Common myeloid progenitor, CD34-positive (primary cell): ENCODE measurements around the gene PLEKHM3.

Source experiments
- CTCF ChIA-PET: fragments of 350-600 bp; sonication (Branson Sonifier 250); formaldehyde crosslinking; loops from one replicate; lab custom pipeline; 2021; ENCODE audit warnings: antibody characterized with exemption; lab: Charles Lee
- POLR2A ChIA-PET: fragments of 350-600 bp; sonication (Branson Sonifier 250); formaldehyde crosslinking; loops from one replicate; lab custom pipeline; 2021; ENCODE audit warnings: antibody characterized with exemption; lab: Charles Lee
- DNase-seq, 3 donors: peaks; one replicate each; pipeline versions ENCODE4 v3.0.0 to v3.0.0-alpha.2; 2013
- H3K27ac ChIP-seq, 2 experiments: 1 replicate in 1 of 2; 2 replicates in 1 of 2; pipeline ENCODE4 v1.7.0; 2013; ENCODE audit warnings: inconsistent platforms in 2 of 2, low read length in 2 of 2, mild to moderate bottlenecking in 2 of 2, low read depth in 1 of 2, moderate library complexity in 1 of 2; ENCODE audit not compliant: severe bottlenecking in 2 of 2, insufficient read depth in 1 of 2, poor library complexity in 1 of 2
- H3K27me3 ChIP-seq, 5 experiments: replicated peaks in 2 of 5; 1 replicate in 3 of 5; 2 replicates in 2 of 5; pipeline versions ENCODE4 v1.6.1 to v1.7.0; 2013; ENCODE audit warnings: low read length in 4 of 5, mild to moderate bottlenecking in 2 of 5, moderate library complexity in 2 of 5, inconsistent platforms in 1 of 5; ENCODE audit not compliant: insufficient read depth in 5 of 5, control insufficient read depth in 4 of 5
- H3K36me3 ChIP-seq, 4 experiments: 1 replicate in 2 of 4; 2 replicates in 2 of 4; pipeline versions ENCODE4 v1.6.1 to v1.7.0; 2013; ENCODE audit warnings: low read length in 3 of 4, control low read depth in 1 of 4, mild to moderate bottlenecking in 1 of 4; ENCODE audit not compliant: control insufficient read depth in 4 of 4, insufficient read depth in 4 of 4
- H3K4me1 ChIP-seq, 4 experiments: 1 replicate in 3 of 4; 2 replicates in 1 of 4; pipeline versions ENCODE4 v1.6.1 to v1.7.1; 2013; ENCODE audit warnings: low read length in 3 of 4, mild to moderate bottlenecking in 3 of 4, control low read depth in 1 of 4, inconsistent platforms in 1 of 4, moderate library complexity in 1 of 4; ENCODE audit not compliant: control insufficient read depth in 4 of 4, insufficient read depth in 4 of 4; ENCODE audit errors: control extremely low read depth in 1 of 4
- H3K4me3 ChIP-seq, 7 experiments: 1 replicate in 4 of 7; 2 replicates in 3 of 7; pipeline versions ENCODE4 v1.5.1 to v1.7.0; 2013; ENCODE audit warnings: mild to moderate bottlenecking in 7 of 7, low read length in 6 of 7, moderate library complexity in 6 of 7, inconsistent platforms in 2 of 7, low read depth in 2 of 7, control low read depth in 1 of 7; ENCODE audit not compliant: insufficient read depth in 4 of 7, control insufficient read depth in 1 of 7; ENCODE audit errors: extremely low read depth in 1 of 7
- H3K9me3 ChIP-seq, 5 experiments: 1 replicate in 4 of 5; 2 replicates in 1 of 5; pipeline versions ENCODE4 v1.6.1 to v1.7.1; 2013; ENCODE audit warnings: low read length in 4 of 5, mild to moderate bottlenecking in 2 of 5, inconsistent platforms in 1 of 5, low read depth in 1 of 5, moderate library complexity in 1 of 5; ENCODE audit not compliant: control insufficient read depth in 4 of 5, insufficient read depth in 2 of 5; ENCODE audit errors: control extremely low read depth in 1 of 5
- WGBS: methylation state at CpG from one replicate; pipeline ENCODE4 v1.1.5; 2013; ENCODE audit not compliant: insufficient coverage; 5-methylcytosine and 5-hydroxymethylcytosine counted together

The PLEKHM3 gene

GRCh38 chr2:207896525-207897285 is 128.6 kb downstream of the PLEKHM3 start:
- Histone ChIP-seq H3K27ac (no peak overlapping the region), H3K36me3 (peaks cover 3 to 10% (median 6%) of the 10 kb centered on the region in 4 experiments), H3K4me3 (no peak overlapping the region), H3K27me3 (no peaks in the 10 kb centered on the region), H3K9me3 (no peaks in the 10 kb centered on the region), H3K4me1 (no peaks in the 10 kb centered on the region)
- WGBS: 98% methylated on average over 5 of the region's 6 CpGs
- no peak for DNase-seq
- CTCF ChIA-PET: interaction anchor here (1.2 to 1.8 kb wide), 2 partner anchors 12 to 14 kb away, joined by 3 to 4 read pairs; no protein-coding TSS in a partner anchor
- POLR2A ChIA-PET: no interaction called here

- no peak overlapping the region for H3K27ac ChIP-seq
- WGBS: 90% methylated on average over 3 of the region's 5 CpGs
- CTCF ChIA-PET: interaction anchor here (0.6 to 1.3 kb wide), 2 partner anchors 79 to 1394 kb away, joined by 3 to 4 read pairs; no protein-coding TSS in a partner anchor
Observed at GRCh38 chr2:207895274-207895860, 130.0 kb downstream of the PLEKHM3 start.

GRCh38 chr2:207892716-207893402 is 132.5 kb downstream of the PLEKHM3 start:
- ChIA-PET POLR2A (interaction anchor here (0.5 kb wide), 1 partner anchor 123 kb away, joined by 3 read pairs; no protein-coding TSS in a partner anchor), CTCF (interaction anchor here (1.2 to 1.4 kb wide), 3 partner anchors 9 to 15 kb away, joined by 3 to 4 read pairs (median 3); no protein-coding TSS in a partner anchor)
- no peak for DNase-seq
- no peaks in the 10 kb centered on the region for H3K4me1 ChIP-seq
- H3K9me3 ChIP-seq: no peaks in the 10 kb centered on the region
- no peak overlapping the region for H3K27ac ChIP-seq
- no peaks in the 10 kb centered on the region for H3K36me3 ChIP-seq
- H3K4me3 ChIP-seq: no peak overlapping the region
- WGBS: 100% methylated on average over 5 of the region's 7 CpGs
- H3K27me3 ChIP-seq: no peaks in the 10 kb centered on the region

More at GRCh38 chr2:207895274-207895860, 130.0 kb downstream of the PLEKHM3 start:
- POLR2A ChIA-PET: no interaction called here
- Histone ChIP-seq H3K9me3 (no peaks in the 10 kb centered on the region), H3K4me1 (no peaks in the 10 kb centered on the region), H3K27me3 (no peaks in the 10 kb centered on the region), H3K36me3 (peaks cover 0 to 6% (median 4%) of the 10 kb centered on the region in 4 experiments), H3K4me3 (no peak overlapping the region)
- DNase-seq: no peak

- no peaks in the 10 kb centered on the region for H3K9me3 ChIP-seq
- no peak overlapping the region for H3K4me3 ChIP-seq
- no peaks in the 10 kb centered on the region for H3K36me3 ChIP-seq
- ChIA-PET POLR2A (no interaction called here), CTCF (no interaction called here)
- no peaks in the 10 kb centered on the region for H3K4me1 ChIP-seq
- 79% methylated on average over 3 of the region's 4 CpGs for WGBS
- DNase-seq: no peak
- no peaks in the 10 kb centered on the region for H3K27me3 ChIP-seq
- no peak overlapping the region for H3K27ac ChIP-seq
Observed at GRCh38 chr2:207891086-207891844, 134.1 kb downstream of the PLEKHM3 start.

GRCh38 chr2:207887500-207887899 is 137.8 kb downstream of the PLEKHM3 start:
- DNase-seq: no peak
- CTCF ChIA-PET: no interaction called here
- Histone ChIP-seq H3K4me3 (no peak overlapping the region), H3K36me3 (peaks cover 0 to 4% (median under 1%) of the 10 kb centered on the region in 4 experiments), H3K27ac (no peak overlapping the region), H3K9me3 (no peaks in the 10 kb centered on the region), H3K4me1 (peaks cover 0 to 2% (median 0%) of the 10 kb centered on the region in 4 experiments), H3K27me3 (no peaks in the 10 kb centered on the region)
- WGBS: no CpG with 5 or more reads among the region's 1 CpG
- POLR2A ChIA-PET: no interaction called here

- CTCF ChIA-PET: interaction anchor here (0.9 kb wide), 1 partner anchor 12 kb away, joined by 4 read pairs; no protein-coding TSS in a partner anchor
- Histone ChIP-seq H3K4me3 (no peak overlapping the region), H3K27ac (no peak overlapping the region), H3K27me3 (no peaks in the 10 kb centered on the region), H3K36me3 (peaks cover 0 to 4% (median under 1%) of the 10 kb centered on the region in 4 experiments), H3K9me3 (no peaks in the 10 kb centered on the region), H3K4me1 (peaks cover 0 to 2% (median 0%) of the 10 kb centered on the region in 4 experiments)
- 95% methylated on average over 6 of the region's 6 CpGs for WGBS
- POLR2A ChIA-PET: interaction anchor here (0.6 kb wide), 1 partner anchor 530 kb away, joined by 5 read pairs; no protein-coding TSS in a partner anchor
- no peak for DNase-seq
Observed at GRCh38 chr2:207885010-207885409, 140.3 kb downstream of the PLEKHM3 start.
